Diencephalon (tissue), 1 donor: ENCODE data around the gene FUS. TPM values are rescaled to one million over a fixed set of nuclear protein-coding genes. Genes with fewer than 3 reads are reported as not detected.

ENCODE experiments used
- small RNA-seq: library from RNA; depleted of rRNA; stranded (forward); fragments of <200 nt; gene quantifications from one replicate; pipeline ENCODE3, GENCODE V24; 2014
- total RNA-seq: library from RNA; depleted of rRNA; stranded (reverse); fragments of >200 nt; gene quantifications from one replicate; pipeline ENCODE4 v1.2.3, GENCODE V29; 2014

FUS gene
- 64.4 TPM for total RNA-seq

DNA sequence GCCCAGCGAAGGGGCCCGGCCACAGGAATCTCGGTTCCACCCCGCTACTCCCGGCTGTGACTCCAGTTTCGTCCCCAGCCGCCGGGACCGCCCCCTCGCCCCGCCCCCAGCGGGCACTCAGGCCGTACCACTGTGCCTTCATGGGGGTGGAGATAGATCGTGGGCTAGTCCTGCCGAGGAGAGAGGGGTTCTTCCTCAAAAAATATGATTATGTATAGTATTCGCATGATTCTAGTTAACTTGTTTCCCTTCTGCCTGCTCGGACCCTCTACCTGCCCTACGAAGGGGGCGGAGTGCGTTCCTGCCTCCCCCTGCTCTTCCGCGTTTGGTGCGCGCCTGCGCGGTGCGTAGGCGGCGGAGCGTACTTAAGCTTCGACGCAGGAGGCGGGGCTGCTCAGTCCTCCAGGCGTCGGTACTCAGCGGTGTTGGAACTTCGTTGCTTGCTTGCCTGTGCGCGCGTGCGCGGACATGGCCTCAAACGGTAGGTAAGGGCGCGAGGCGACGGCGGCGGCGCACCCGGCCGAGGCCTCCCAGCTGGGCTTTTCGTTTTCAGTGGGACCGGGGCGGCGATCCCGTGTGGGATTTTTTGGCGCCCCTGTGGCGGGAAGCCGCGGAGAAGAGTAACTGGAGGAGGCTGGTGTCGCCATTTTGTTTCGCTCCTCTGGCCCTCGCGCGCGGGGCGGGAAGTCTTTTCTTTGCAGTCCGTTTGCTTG, at the start of gene FUS:
Gene FUS (plus strand): TSS at position 393 of the 713 bp plus-strand sequence. CDS start 76 bp downstream, at position 469.

GRCh38 chr16:31135535-31136286, 44.2 kb upstream of the FUS start, which contains the start of gene PRSS8:
Gene PRSS8, minus strand, starts transcription at chr16:31135727. Its CDS starts 229 bp downstream, at chr16:31135498.

GRCh38 chr16:31149894-31150890, 29.7 kb upstream of the FUS start, which contains the start of gene PRSS36:
Gene PRSS36, minus strand, starts transcription at chr16:31150066. Its CDS starts 31 bp downstream, at chr16:31150035.

GRCh38 chr16:31202414-31203375, 22.8 kb downstream of the FUS start, which contains the start of gene PYCARD:
Gene PYCARD, minus strand, starts transcription at chr16:31202760. Its CDS starts 70 bp downstream, at chr16:31202690.

DNA sequence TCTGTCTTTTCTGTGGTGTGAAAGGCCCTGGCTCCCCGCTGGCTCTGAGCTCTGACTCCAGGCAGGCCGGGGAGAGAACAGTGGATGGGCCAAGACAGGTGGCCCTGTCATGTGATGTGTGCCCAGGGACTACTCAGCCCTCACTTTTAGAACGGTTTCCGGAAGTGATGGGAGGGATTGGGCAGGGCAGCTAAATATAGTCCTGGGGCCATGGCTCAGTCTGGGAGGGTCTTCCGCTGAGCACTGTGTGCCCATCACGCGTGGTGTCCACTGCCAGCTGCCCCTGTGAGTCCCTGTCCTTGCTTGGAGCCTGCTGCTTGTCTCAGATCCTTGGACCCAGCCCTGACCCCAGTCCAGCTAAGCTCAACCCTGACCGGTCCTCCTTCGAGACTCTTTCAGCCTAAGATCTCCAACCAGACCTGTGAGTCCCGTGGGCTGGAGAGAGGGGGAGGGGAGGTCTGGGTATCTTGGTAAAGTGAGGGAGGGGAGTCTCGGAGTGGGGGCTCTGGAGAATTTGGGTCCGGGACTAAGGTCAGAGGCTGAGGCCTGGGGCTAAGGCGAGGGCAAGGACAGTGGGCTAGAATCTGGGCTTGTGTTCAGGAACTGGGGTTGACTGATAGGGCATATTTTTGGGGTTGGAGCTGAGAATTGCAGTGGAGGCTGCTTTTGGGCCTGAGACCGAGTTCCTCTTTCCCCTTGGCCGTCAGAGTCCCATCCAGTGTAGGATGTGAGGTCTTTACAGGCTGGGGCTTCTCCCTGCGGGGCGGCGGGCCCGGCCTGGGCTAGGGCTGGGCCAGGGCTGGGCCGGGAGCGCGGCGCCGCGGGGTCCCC, 34.2 kb downstream of the FUS start, which contains the start of gene TRIM72:
Gene TRIM72 (plus strand): TSS at position 243 of the 831 bp plus-strand sequence. CDS start 620 bp downstream, outside the sequence.

DNA sequence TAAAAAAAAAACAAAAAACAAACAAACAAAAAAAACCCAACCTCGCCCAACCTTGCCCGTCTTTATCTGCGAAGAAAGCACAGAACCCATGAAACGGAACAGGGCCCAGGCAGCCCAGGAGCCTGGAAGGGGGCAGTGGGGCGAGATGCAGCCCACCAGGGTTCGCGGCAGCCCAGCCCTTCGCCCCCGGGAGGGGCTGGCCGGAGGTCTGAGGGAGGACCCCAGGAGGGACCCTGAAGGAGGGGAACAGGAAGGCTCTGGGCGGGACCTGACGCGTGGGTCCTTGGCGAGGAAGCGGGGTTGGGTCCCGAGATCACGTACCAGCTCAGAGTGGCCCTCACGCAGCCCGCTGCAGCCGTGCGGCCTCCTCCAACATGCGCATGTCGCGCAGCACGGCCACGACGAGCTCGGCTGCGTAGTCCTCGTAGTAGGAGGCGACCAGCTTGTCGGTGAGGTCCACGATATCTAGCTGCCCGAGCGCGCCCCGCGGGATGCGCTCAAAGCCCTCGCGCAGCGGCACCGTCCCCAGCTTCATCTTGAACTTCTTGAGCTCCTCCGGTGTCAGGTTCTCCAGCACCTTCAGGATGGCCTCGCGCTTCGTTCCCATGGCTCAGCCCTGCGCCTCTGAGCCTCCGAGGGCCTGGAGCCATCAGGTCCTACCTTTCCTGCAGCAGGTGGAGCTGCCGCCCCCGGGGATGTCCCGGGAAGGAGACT, 36.6 kb downstream of the FUS start, which contains the start of gene PYDC1:
Gene PYDC1 (minus strand): TSS at position 714 of the 714 bp plus-strand sequence. CDS start 107 bp downstream, at position 607.

Small RNA genes within 50 kb of the gene (small RNA-seq; reads per million reads assigned to genes)
- not detected for gene AC009088.4
- not detected for gene NDUFA3P6

Other genes with a start within 250 kb of the FUS start
- 6.2 TPM for gene ORAI3, start 231.1 kb upstream of the FUS start, total RNA-seq
- 3.9 TPM for gene SETD1A, start 222.4 kb upstream of the FUS start, total RNA-seq
- gene HSD3B7, start 194.9 kb upstream of the FUS start, total RNA-seq: 3.5 TPM
- gene STX1B, start 169.5 kb upstream of the FUS start, total RNA-seq: 49.4 TPM
- gene STX4, start 146.6 kb upstream of the FUS start, total RNA-seq: 21.9 TPM
- 7.6 TPM for gene ZNF668, start 105.9 kb upstream of the FUS start, total RNA-seq
- 11.8 TPM for gene ZNF646, start 105.7 kb upstream of the FUS start, total RNA-seq
- 2.5 TPM for gene PRSS53, start 91.2 kb upstream of the FUS start, total RNA-seq
- 55.6 TPM for gene VKORC1, start 85.3 kb upstream of the FUS start, total RNA-seq
- gene BCKDK, start 71.8 kb upstream of the FUS start, total RNA-seq: 17.8 TPM
- gene KAT8, start 62.5 kb upstream of the FUS start, total RNA-seq: 37.4 TPM
- not detected for gene PRSS8, start 44.4 kb upstream of the FUS start, total RNA-seq
- 2.8 TPM for gene PRSS36, start 30.1 kb upstream of the FUS start, total RNA-seq
- gene PYCARD, start 22.6 kb downstream of the FUS start, total RNA-seq: 7.4 TPM
- 0.69 TPM for gene TRIM72, start 34.0 kb downstream of the FUS start, total RNA-seq
- gene PYDC1, start 37.0 kb downstream of the FUS start, total RNA-seq: 0.92 TPM
- gene ITGAM, start 79.8 kb downstream of the FUS start, total RNA-seq: 4.6 TPM
- gene ITGAX, start 175.0 kb downstream of the FUS start, total RNA-seq: 3.0 TPM
- gene ITGAD, start 213.2 kb downstream of the FUS start, total RNA-seq: not detected
- gene COX6A2, start 248.2 kb downstream of the FUS start, total RNA-seq: not detected